ENCODE measurements around the gene TMEM270.

Gene TMEM270

DNA sequence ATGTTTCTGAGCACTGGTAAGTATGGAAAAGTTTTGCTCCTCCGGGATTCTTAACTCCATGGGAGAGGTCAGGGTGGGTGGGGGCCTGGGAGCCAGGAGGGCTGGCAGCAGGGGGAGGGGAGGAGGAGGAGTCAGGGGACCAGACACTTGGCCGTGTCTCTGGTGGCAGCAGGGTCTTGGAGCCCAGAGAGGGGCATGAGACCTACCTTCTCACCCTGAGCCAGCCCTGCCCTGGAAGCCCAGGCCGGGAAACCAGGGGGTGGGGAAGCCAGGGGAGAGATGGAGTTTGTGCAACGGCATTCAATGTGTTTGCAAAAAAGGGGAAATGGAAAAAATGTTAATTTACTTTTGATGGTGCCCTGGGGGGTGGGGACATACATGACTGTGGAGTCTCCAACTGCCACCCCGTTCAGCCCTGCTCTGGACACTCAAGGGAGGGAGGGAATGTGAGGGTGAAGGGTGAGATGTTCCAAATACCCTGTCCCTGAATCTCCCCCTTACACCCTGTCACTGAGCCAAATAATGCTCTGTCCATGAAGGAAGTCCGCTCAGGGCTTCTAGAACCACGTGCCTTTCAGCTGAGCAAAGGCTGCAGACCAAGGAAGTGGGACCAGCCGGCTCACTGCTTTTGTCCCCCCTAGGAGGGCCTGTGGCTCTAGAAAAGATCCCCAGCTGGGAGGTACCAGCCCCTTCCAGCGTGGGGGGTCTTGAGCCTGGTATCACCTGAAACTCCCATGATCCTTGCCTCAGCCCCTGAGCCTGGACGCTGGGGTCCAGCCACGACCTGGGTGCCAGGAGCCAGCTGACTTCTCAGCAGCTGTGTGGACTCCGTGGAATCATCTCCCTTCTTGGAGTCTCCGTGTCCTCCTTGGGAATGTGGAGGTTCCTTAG is 48.3 kb downstream of the TMEM270 start:
- no peak for DNase-seq

DNA sequence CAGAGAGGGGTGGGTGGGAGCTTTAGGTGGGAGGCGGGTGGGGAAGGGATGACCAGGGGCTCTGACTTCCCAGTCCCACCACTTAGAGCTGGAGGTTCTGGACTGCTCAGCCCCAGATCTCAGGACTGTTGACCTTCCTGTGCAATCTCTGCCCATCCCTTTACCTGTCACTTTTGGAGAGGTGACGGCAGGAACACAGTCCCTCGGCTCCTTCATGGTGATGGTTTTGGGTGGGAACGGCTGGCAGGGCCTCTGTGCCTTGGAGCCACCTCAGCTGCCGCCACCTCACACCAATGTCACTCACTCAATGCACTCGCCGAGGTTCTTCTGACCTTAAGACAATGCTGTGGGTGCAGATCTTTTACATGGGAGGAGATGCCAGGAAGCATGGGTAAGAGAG is 49.0 kb downstream of the TMEM270 start:
- DNase-seq = no peak

DNA sequence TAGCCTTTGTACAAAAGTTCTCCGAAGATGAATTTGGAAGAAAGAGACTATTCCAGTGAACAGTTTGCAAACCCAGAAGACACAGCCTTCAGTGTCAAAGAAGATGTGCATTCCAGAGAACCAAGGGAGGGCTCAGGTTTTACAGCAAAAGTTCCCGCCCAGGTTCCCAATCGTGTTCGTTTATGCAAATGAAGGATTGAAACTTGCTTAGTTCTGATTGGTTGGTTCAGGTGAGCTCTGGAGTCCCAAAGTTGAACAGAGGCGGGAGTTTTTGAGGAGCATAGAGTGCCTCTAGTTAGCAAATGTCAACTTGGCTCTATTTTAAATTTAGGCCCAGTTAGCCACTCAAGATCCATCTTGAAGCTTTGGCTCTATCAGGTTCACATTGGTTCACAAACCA is 51.3 kb downstream of the TMEM270 start:
- DNase-seq = no peak

Data from activated CD4-positive, alpha-beta T cell treated with anti-CD3 and anti-CD28 coated beads, Interleukin-2, Interleukin-6, amounts not matched to agents 100 ng/mL and 50 ng/mL, durations not matched to agents 16 hours and 8 hours (primary cell).